Measurements from ENCODE around the gene ZNF512. TPM values are rescaled to one million over a fixed set of nuclear protein-coding genes. Genes with fewer than 3 reads are reported as not detected.

ZNF512 gene
- total RNA-seq, 1 experiment from 2014 or later: not detected

GRCh38 chr2:27581417-27582128 is 1.3 kb upstream of the ZNF512 start:
- Histone ChIP-seq H3K9me3 (ENCODE audit: low read length) (no peaks in the 10 kb centered on the region), H3K9ac (ENCODE audit: low read length) (no peak overlapping the region), H3K4me1 (ENCODE audit: insufficient read depth, low read length) (no peaks in the 10 kb centered on the region), H3K36me3 (ENCODE audit: low read depth, low read length) (no peaks in the 10 kb centered on the region), H3K4me3 (ENCODE audit: low read length) (no peak overlapping the region), H2AFZ (ENCODE audit: low read length) (no peak overlapping the region), H3K27me3 (ENCODE audit: low read length) (no peaks in the 10 kb centered on the region), H3K4me2 (ENCODE audit: low read length) (no peak overlapping the region), H3K79me2 (ENCODE audit: low read length) (no peaks in the 10 kb centered on the region), H3F3A (ENCODE audit: low read length, unreplicated experiment) (no peaks in the 10 kb centered on the region), H4K20me1 (ENCODE audit: low read length) (no peaks in the 10 kb centered on the region), H3K27ac (ENCODE audit: low read length) (no peak overlapping the region), H3K9me2 (replicated peaks; ENCODE audit: low read length) (no peaks in the 10 kb centered on the region)
- intact Hi-C loops (cut with micrococcal nuclease): no loop called here
- ChIA-PET POLR2A (ENCODE audit: unreplicated experiment) (no interaction called here), CTCF (no interaction called here)
- no TSS peak for BruUV-seq (replicated peaks)
- TF ChIP-seq EZH2phosphoT487 (IDR thresholded peaks at IDR 0.05; ENCODE audit: borderline replicate concordance, low read length) (no peak), CTCF (conservative IDR thresholded peaks at IDR 0.05; ENCODE audit: low read depth, low read length) (no peak), EZH2 (IDR thresholded peaks at IDR 0.05; ENCODE audit: low read length, unreplicated experiment) (no peak)
- DNase-seq (no peak), ATAC-seq (no peak)

- Histone ChIP-seq H3K9me2 (replicated peaks; ENCODE audit: low read length) (no peaks in the 10 kb centered on the region), H3K27me3 (ENCODE audit: low read length) (no peaks in the 10 kb centered on the region), H3K4me3 (ENCODE audit: low read length) (no peak overlapping the region), H2AFZ (ENCODE audit: low read length) (no peak overlapping the region), H3K4me1 (ENCODE audit: insufficient read depth, low read length) (no peaks in the 10 kb centered on the region), H3K9me3 (ENCODE audit: low read length) (no peaks in the 10 kb centered on the region), H3K9ac (ENCODE audit: low read length) (no peak overlapping the region), H3F3A (ENCODE audit: low read length, unreplicated experiment) (no peaks in the 10 kb centered on the region), H4K20me1 (ENCODE audit: low read length) (no peaks in the 10 kb centered on the region), H3K79me2 (ENCODE audit: low read length) (no peaks in the 10 kb centered on the region), H3K36me3 (ENCODE audit: low read depth, low read length) (no peaks in the 10 kb centered on the region), H3K4me2 (ENCODE audit: low read length) (no peak overlapping the region), H3K27ac (ENCODE audit: low read length) (no peak overlapping the region)
- CTCF ChIA-PET: no interaction called here
- intact Hi-C loops (cut with micrococcal nuclease): no loop called here
- TF ChIP-seq EZH2phosphoT487 (IDR thresholded peaks at IDR 0.05; ENCODE audit: borderline replicate concordance, low read length): no peak
- TF ChIP-seq EZH2 (IDR thresholded peaks at IDR 0.05; ENCODE audit: low read length, unreplicated experiment): no peak
- no peak for TF ChIP-seq CTCF (conservative IDR thresholded peaks at IDR 0.05; ENCODE audit: low read depth, low read length)
- no peak for DNase-seq
- BruUV-seq (replicated peaks): no TSS peak
- ATAC-seq: no peak
- POLR2A ChIA-PET (ENCODE audit: unreplicated experiment): no interaction called here
Measured at GRCh38 chr2:27582129-27582694, 630 bp upstream of the ZNF512 start.

GRCh38 chr2:27583390-27583915 is 611 bp downstream of the ZNF512 start:
- Histone ChIP-seq H3F3A (ENCODE audit: low read length, unreplicated experiment) (no peaks in the 10 kb centered on the region), H3K9ac (ENCODE audit: low read length) (no peak overlapping the region), H3K4me3 (ENCODE audit: low read length) (no peak overlapping the region), H3K27ac (ENCODE audit: low read length) (no peak overlapping the region), H3K27me3 (ENCODE audit: low read length) (no peaks in the 10 kb centered on the region), H3K4me1 (ENCODE audit: insufficient read depth, low read length) (peaks cover 4% of the 10 kb centered on the region), H3K4me2 (ENCODE audit: low read length) (no peak overlapping the region), H3K79me2 (ENCODE audit: low read length) (no peaks in the 10 kb centered on the region), H3K9me3 (ENCODE audit: low read length) (no peaks in the 10 kb centered on the region), H4K20me1 (ENCODE audit: low read length) (no peaks in the 10 kb centered on the region), H3K9me2 (replicated peaks; ENCODE audit: low read length) (no peaks in the 10 kb centered on the region), H3K36me3 (ENCODE audit: low read depth, low read length) (no peaks in the 10 kb centered on the region), H2AFZ (ENCODE audit: low read length) (no peak overlapping the region)
- POLR2A ChIA-PET (ENCODE audit: unreplicated experiment): no interaction called here
- TF ChIP-seq CTCF (conservative IDR thresholded peaks at IDR 0.05; ENCODE audit: low read depth, low read length): no peak
- no peak for TF ChIP-seq EZH2phosphoT487 (IDR thresholded peaks at IDR 0.05; ENCODE audit: borderline replicate concordance, low read length)
- no peak for TF ChIP-seq EZH2 (IDR thresholded peaks at IDR 0.05; ENCODE audit: low read length, unreplicated experiment)
- no TSS peak for BruUV-seq (replicated peaks)
- CTCF ChIA-PET: no interaction called here
- intact Hi-C loops (cut with micrococcal nuclease): no loop called here
- DNase-seq (no peak), ATAC-seq (no peak)
